ENCODE results near the gene DHFR2.
A peak's percentile ranks its signal among the peaks of the same experiment; 100 is the strongest.
"Not testable (repeated sequence)": the region's sequence is repeated elsewhere in the genome, so short reads cannot be mapped to it uniquely, and the experiment has no call there.

The DHFR2 gene

DNA sequence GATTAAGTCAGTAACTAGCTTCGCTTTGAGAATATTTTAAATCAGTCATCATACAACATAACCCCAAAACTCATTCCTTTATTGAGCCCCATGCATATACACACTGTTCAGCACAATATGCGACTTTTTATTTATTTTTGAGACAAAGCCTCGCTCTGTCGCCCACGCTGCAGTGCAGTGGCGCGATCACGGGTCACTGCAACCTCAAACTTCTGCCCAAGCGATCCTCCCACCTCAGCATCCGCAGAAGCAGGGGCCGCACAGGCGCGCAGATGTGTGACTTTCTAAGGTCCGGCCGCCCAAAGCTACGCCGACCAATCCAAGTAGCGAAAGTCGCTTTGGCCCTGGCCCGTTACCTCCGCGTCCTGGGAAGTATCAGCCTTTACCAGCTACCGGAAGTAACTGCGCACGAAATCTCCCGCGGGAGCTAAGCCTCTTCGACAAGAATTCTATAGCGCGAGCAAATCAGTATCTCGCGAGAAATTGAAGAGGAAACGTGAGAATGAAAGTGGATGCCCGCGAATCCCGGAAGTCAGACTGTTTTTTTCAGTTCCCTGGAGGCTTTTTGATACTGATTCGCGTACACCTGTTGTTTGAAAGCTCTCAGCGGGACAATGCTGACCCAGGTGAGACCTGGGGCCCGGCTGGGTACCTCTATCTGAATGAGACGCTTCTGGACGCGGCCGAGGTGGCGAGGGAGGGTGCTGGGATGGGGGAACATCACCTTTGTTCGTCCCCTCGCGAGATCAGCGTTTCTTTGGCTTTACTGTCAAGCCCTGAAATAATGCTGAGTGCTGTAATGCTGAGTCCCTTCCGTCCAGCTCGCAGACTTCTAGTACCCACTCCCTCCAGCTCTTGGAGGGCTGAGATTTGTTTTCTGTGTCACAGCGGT is at the start of gene DHFR2, which contains the start of gene NSUN3:
TSS of gene DHFR2 (minus strand) at position 404 of the 892 bp plus-strand sequence. CDS start 1,405 bp downstream, outside the sequence.
TSS of gene NSUN3 (plus strand) at position 549 of the 892 bp plus-strand sequence. CDS start at position 615, 66 bp downstream.
- peak; percentile 75 to 85 for DNase-seq

DNA sequence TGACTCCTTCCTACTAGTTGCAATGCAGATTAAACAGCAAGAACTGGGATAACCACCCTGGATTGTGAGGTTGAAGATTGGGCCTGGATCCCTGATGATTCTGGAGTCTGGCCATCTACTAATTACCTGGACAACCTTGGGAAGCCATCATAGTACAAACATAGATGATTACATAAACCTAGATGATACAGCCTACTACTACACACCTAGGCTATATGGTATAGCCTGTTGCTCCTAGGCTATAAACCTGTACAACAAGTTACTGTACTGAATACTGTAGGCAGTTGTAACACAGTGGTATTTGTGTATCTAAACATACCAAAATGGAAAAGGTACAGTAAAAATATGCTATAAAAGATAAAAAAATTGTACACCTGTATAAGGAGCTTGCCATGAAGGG is 48.1 kb upstream of the DHFR2 start:
- no peak for DNase-seq

DNA sequence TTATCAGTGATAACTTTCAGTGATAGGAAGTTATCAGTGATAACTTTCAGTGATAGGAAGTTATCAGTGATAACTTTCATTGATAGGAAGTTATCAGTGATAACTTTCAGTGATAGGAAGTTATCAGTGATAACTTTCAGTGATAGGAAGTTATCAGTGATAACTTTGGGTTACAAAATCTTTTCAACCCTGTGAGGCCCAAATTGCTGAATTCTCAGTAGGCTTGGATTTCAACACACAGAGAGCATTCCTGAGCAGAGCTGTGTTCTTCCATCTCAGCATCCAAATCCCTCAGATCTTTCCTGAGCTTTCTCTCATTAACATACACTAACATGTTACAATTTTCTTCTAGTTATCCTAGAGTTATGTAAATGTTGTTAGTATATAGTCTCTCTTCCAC is 47.5 kb upstream of the DHFR2 start:
- not testable (repeated sequence) for DNase-seq

DNA sequence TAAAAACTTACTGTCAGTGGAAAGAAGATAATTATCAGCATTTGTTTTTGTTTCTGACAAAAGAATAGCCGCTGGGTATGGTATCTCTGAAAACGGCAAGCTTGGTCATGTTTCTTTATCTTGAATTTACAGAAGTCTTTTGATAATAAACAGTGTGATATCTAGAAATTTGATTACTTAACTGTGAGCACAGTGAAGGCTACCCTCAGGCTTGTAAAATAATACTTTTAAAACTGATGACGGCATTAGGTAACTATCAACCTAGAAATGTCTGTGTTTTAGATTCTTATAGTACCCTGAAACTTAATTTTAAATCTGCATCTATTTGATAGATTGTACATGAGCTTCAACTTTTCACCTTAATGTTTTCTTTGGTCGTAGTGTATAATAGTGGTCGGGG is 43.6 kb upstream of the DHFR2 start:
- DNase-seq: no peak

DNA sequence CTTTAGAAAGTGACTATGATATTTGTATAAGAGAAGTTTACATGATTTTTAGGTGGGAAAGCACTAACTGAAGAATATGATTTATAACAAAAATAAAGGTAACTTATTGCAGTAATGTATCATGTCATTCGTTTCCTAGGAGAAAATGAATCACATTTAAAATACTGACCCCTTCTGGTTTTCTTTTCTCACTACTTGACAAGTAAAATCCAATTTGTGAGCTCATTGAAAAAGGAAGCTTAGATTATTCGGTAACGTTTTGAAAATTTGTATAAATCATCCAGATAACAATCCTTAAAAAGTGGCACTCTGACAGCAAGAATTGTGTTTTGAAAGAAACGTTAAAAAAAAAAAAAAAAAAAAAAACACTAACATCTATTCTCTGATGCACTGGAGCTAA is 39.1 kb upstream of the DHFR2 start:
- DNase-seq: no peak

DNA sequence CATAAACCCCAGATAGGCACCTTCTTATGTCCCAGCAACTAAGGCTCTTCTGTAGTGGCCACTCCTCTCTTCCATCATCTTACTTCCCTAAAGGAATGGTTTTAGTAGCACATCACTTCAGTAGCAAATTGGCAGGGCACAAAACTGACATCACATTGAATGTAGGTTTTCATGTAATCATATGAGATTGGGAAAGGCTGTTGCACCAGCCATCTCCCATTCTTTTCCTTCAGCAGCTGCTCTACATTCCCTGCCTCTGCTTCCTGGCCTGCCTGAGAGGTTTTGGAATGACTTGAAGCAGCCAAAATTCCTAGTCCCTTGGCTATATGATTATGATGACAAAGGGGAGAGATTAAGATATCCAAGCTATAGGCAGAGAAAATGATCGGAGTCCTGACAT is 36.6 kb upstream of the DHFR2 start:
- no peak for DNase-seq

DNA sequence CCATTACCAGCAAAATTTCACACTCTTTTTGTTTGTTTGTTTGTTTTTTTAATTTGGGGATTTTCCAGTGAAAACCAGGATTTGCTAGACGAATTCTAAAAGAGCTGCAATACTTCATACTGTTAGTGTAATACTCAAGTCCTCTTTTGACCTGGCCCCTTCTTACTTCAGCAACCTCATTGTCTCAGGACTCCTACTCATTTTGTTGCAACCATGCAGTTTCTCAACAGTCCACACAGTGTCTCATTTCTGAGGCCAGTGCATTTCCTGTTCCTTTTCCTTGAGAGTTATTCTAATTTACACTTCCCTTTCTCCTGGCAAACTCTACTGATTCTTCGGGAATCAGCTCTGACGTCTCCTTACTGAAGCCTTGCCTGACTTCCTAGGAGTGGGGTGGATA is 35.7 kb upstream of the DHFR2 start:
- no peak for DNase-seq

DNA sequence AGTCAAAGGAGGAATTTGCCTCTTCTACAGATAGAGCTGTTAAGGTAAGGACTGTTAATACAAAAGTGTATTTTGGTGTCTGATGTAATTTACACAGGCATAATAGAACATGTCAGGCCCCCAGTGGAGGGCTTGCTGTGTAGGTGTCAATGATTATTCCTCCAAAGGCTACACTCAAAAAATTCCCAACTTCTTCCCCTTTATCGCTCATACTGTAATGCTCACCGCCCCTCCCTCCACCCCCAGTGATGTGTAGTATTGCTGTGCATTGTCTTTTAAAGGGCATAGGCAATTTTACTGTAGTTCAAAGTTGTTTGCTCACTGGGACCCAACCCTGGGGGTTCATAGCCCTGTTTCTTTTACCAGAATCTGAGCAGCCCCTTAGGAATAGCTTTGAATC is 32.4 kb upstream of the DHFR2 start:
- no peak for DNase-seq

DNA sequence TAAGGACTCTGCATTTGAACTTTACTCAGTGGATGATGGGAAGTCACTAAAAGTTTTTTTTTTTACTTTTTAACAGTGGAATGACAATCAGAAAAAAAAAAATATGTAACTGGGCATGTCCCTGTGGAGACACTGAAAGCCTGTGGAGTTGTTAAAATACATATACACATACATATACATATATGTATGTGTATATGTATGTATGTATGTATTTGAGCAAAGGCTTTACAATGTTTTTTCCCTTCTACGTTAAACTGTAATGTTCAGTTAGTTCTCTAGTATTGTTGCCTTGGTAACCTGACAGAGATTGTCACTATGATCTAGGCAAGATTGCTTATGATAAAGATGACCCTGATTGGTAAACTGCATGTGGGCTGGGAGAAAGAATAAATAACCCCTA is 30.4 kb upstream of the DHFR2 start:
- DNase-seq: no peak

DNA sequence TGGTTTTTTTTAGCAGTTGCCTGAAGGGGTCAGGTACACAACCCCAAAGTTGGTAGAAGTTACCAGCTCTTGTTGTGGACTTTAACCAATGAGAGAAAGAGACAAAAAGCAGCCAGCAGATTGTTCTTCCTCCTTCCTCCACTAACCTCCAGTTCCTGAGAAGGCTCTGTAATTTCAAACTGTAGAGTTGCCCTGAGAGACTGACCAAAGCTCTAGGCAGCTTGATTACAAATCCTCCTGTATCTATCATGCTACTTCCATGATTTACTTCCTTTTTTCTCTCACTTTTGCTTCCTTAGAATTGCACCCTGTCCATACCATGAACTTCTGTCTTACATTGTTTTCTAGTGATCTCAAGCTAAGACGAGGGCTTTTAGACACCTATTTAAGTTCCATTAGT is 29.4 kb upstream of the DHFR2 start:
- DNase-seq: no peak

DNA sequence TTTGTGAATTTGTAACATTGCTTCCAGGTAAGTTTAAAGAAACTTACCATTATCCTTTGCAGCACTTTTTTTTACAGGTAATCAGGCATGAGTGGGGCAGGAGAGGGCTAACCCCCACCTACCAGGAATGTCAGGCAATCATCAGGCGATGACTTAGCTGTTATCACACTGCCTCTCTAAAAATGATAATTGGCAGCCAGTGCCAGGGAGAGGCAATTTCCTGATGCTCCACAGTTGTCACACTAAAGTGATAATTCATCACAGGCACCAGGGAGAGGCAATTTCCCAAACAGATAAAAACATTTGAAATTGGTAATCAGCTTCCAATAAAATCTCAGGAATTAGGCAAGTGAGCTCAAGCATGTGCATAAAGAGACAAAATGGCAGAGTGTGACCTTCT is 26.4 kb upstream of the DHFR2 start:
- no peak for DNase-seq

DNA sequence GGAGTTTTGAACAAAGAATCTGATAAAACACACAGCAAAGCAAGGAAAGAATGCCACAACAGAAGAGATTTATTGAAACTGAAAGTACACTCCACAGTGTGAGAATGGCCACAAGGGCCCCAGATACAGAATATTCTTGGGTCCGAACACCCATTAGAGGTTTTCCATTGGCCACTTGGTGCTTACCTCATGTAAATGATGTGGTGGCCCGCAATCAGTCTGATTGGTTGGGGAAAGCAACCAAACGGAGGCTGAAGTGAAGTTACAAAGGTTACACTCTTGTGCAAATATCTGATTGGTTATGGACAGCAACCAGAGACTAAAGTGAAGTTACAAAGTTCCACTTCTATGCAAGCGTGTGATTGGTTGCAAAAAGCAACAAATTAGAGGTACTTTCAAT is 20.5 kb upstream of the DHFR2 start:
- no peak for DNase-seq

DNA sequence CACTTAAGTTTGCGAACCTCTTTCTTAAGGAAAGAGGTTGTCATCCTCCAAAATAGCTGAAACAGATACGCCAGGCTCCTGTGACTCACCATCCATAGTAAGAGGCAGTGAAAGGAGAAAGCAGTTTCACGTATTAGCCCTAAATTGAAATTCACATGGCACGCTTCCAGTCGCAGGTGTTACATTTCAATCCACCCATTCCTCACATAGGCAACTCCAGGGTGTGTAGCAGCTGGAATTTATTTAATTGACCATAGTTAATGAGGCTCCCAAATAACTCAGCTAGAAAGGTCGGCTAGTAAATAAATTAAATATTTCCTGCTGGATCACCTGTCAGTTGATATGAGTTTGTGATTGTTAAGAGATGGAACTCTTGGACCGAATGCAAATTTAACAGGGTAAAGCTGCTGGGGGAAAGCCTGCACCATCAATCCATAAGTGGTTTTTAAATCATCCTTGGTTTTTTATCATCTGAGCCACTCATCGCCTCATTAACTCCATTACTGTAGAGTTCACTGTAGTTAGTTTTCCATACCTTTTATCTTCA is 19.7 kb upstream of the DHFR2 start:
- DNase-seq: peak in 1 of 2 experiments; percentile 35

DNA sequence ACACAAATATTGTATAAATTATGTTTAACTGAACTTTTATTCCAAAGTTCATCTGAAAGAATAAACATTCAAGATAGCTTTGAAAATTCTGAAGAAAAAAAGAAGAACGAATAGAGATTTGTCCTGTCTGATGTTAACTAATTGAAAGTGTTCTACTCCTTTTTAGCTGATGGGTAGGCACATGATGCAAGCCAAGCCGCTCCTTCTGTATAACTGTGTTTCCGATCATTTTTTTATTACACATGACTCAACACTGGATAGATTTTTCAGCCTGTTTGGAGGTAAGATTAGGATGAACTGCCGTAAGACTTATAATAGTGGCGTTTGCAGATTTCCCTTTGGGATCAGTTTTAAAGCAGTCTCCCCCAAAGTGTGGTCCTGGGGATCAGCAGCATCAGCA is 19.2 kb upstream of the DHFR2 start:
- no peak for DNase-seq

DNA sequence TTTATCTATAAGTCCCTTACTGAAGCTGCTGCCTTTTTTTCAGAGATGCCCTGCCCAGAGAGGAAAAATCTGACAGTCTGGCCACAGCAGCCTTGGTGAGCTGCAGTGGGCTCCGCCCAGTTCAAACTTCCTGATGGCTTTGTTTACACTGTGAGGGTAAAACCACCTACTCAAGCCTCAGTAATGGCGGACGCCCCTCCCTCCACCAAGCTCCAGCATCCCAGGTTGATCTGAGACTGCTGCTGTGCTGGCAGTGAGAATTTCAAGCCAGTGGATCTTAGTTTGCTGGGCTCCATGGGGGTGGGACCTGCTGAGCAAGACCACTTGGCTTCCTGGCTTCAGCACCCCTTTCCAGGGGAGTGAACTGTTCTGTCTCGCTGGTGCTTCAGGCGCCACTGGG is 17.8 kb upstream of the DHFR2 start:
- DNase-seq: peak in 1 of 2 experiments; percentile 30

DNA sequence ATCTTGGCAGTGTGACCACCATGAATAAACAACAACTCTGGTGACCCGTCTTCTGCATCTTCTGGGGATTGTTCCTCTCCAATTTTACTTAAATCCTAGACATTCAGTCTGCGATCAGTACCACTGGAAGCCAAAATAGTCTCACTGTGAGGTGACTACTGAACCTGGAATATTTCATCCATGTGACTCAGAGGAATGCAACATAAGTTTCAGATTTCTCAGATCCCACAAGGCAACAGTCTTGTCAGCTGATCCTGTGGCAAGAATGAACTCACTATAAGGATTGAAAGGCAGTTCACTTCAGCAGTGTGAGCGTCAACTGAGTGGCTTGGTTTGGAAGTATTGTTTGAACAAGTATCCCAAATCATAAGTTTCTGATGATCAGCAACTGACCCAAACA is 13.3 kb upstream of the DHFR2 start:
- DNase-seq: no peak

DNA sequence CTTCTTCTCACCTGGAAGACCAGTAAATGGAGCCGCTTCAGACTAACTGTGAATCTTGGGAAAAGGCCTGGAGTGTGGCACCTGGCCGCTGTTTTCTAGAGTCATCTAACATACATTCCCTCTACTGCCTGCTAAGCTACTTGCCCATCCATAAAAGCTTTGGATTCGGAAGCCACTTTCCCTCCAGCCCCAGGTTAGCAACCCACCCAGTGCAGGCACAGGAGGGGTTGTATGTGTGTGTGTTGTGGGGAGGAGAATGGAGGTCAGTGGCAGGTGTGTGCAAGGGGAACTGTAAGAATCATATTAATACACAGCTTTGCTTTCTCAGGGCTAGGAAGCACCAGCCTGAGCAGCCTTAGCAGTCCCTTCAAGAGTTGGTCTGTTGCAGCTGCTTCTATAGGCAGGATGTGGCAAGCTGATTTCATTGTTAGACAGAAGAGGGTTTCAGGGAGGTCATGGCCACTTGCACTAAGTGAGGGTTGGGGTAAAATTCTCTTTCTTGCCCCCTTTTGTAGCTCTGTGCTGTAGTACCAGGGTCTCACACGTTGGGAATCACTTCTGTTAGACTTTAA is 9.1 kb upstream of the DHFR2 start:
- DNase-seq: no peak

DNA sequence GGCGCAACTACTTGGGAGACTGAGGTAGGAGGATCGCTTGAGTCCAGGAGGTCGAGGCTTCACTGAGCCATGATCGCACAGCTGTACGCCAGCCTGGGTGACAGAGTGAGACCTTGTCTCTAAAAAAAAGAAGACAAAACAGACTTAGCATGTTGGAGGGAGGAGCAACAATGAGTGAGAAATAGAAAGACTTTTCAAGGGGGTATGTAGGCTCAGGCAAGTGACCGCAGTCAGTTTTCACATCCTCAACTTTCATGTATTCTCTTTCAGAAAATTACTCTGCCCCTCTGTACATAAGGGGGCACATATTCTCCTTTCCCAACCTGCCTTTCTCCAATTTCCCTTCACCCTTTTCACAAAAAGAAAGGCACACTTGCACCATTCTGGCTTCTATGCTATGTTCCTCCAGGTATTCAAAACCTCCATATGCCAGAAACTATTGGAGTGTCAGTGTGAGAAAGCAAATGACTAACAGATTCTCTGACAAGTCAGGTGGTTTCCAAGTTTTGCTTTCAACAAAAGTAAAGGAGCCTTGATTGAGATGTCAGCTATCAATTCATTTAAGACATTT is 7.7 kb upstream of the DHFR2 start:
- DNase-seq: no peak

DNA sequence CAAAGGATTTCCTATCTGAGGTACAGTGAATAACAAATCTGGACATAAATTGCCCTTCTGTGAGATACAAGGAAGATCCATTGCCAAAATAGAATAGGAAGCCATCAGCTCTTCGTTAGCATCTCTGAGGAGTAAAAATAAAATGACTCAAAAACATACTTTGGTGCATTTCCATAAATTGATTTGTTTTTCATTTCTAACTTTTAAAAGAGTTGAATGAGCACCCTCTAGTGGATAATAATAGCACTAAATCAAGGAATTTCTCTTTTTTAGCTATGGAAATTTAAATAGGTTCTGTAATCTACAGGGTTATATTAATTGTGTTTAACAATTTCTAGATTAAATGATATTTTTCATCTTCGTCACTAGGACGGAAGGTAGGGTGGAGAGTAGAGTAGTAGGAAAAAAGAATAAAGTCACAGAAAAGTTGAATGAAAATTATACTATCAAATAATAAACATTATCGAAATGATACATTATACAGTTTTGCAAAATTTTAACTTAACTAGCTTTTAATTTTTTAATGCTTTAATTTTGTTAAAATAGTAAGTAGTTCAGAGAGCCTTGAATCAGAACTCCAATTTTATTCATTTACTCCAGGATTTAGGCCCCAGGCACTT is 6.6 kb upstream of the DHFR2 start:
- DNase-seq: no peak

DNA sequence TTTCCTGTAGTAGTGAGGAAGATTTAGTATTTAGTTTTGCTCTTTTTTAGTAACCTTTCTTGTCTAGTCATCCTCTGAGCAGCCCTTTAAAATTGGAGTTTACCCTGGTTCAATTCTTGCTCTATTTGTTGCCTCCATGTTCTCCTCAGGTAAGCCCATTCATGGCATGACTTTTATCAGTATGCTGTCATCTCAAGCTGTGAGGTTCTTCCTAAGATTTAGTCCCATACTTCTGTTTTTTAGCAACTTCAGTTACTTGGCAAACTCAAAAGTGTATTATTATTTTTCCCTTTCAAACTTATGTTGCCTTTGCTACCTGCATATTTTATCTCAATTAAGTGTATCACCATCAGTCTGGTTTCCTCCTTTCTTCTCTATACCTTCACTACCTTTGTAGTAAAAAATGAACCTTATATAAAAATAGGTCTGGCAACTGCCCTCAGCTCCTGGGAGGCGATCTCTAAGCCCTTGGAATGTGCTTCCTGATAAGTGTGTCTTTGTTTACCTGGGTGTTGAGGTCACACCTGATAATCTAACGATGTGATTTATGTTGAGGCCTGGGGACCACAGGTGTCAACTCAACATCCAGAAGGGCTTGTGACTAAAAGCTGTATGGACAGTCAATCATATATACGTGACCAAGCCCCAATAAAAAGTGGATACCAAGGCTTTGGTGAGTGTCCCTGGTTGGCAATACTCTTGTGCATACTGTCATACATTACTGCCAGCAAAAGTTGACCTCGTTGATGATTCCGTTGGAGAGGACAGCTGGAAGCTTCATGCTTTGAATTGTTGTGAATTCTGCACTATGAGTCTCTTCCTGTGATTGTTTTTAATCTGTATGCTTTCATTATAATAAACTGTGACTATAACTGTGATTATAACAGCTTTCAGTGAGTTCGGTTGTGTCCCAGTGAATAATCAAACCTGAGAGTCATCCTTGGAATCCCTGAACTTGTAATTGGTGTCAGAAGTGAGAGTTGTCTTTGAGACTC is 4.1 kb upstream of the DHFR2 start:
- DNase-seq: no peak

DNA sequence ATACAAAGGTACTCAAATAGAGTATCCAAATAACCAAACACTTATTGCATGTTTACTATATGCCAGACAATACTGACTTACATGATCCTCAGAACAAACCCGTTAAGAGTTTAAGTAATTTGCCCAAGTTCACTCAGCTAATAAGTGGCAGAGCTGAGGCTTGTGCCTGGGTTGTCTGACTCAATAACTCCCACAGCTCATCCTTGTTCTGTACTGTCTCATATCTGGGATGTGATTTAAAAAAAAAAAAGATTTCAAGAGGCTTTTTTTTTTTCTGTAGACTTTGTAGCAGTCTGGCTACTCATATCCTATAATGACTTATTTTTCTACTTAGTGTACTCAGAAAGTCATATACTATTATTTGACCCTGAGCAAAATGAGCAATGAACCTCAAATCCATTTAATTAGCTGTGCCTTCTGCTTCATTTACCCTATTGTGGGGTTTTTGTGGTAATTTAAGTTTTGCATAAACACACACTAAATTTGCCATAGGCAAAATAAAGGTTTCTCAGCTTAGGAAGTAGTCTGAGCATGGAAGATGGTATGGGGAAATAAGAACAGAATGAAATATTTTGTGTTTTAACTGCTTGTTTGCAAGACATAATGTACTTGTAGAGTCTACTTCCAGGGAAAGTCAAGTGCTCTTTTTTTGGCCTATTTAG is 3.2 kb upstream of the DHFR2 start:
- no peak for DNase-seq

DNA sequence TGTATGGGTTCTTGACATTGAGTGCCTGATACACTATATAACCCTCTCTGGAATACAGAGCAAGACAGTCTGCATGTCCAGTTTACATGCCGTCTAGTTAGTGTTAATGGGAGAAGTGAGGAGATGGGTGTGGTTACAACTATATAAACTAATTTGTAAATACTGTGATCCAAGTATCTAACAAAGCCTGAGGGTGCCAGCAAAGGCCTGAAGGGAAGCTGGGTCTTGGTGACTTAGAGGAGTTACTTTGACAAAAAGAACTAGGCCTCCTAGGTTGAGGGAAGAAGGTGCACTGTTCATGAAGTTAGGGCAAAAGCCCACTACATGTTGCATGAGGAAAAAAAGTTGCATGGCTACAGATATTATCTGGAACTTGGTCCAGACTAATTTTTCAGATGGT is 2.4 kb upstream of the DHFR2 start:
- DNase-seq: no peak
